Right renal cortex interstitium (tissue), 3 donors: Measurements from ENCODE around the gene LGI2. TPM values are rescaled to one million over a fixed set of nuclear protein-coding genes. Genes with fewer than 3 reads are reported as not detected.

Experiments
- DNase-seq, 3 donors: peaks; one replicate each; pipeline ENCODE4 v3.0.0-alpha.2; 2013; ENCODE audit warnings: low read depth in 3 of 3, low spot score in 2 of 3
- polyA plus RNA-seq, 3 donors: library from polyadenylated mRNA; unstranded; fragments of 120-200 nt; gene quantifications; one replicate each; pipeline ENCODE4 v1.2.1, GENCODE V29; 2013; ENCODE audit not compliant: insufficient read length in 3 of 3

Gene LGI2
- polyA plus RNA-seq, 3 donors, result 26.2 to 35.5 (median 28.3) TPM

- no peak for DNase-seq
Measured at GRCh38 chr4:24968992-24969391, 61.8 kb downstream of the LGI2 start.

DNA sequence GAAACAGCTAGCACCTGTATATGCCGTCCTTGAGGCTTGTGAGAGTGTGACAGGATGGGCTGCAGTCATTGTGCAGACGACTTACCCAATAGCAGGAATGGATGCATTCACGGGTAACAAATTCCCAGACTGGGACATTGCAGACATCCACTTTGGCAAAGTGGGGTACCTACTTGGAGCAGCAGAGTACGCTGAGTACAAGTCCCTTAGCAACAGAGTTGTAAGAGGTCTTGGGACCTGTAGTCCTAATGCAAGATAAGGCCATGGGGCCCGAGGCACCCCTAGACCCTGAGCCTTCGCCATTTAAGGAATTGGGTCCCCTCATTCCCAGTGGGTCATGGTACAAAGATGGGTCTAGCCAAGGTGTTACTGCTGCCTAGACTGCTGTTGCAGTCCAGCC is 62.5 kb downstream of the LGI2 start:
- DNase-seq, result no peak

GRCh38 chr4:24967346-24967745 is 63.4 kb downstream of the LGI2 start:
- DNase-seq, result no peak

DNA sequence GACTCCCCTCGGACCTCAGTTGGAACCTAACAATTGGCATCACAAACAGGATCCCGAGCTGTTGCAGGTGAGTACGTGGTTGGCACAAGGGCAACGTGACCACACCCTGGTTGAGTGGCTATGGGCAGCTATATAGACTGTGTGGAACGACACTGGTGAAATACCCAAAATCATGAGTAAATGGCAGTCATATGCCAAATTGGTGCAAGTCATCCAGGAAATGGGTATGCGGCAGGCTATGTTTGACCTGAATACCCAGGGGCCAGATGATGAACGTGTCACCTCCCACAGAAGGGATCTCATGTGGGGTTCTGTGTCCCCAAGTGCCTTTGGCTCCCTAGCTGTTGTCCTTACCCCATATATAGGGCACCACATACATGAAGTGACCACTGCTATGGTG is 64.7 kb downstream of the LGI2 start:
- DNase-seq, result no peak

DNA sequence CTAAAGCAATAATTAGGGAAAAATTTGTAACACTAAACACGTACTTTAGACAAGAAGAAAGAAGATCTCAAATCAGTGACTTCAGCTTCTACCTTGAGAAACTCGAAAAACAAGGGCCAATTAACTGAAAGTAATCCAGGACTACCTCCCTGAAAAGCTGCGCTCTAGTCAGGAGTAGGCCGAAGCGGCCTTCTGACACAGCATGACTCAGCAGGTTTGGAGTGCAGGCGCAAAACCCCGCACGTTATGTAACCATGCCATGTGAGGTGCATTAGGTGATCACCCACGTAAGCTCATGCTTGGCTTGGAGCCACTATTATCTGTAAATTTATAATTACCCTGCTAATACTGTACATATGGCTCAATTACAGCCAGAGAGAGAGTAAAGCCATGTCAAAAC is 65.1 kb downstream of the LGI2 start:
- no peak for DNase-seq

- DNase-seq, result no peak
Measured at GRCh38 chr4:24963277-24963676, 67.5 kb downstream of the LGI2 start.

- DNase-seq, result no peak
Measured at GRCh38 chr4:24957886-24958285, 72.9 kb downstream of the LGI2 start.

DNA sequence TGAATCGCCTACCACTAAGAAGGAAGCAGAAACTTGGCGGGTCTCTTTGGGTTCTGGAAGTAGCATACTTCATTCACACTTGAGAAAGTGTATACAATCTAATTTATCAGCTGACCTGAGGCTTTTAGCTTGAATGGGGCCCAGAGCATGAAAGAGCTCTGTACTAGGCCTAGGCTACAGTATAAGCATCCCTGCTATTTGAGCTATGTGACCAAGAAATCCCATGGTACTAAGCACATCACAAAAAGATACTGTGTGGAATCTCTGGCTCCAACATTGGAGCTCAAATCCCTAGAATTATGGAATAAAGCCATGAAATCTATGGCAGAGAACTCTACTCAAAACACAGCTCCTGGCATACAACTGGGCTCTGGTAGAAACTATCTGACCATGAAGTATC is 74.0 kb downstream of the LGI2 start:
- DNase-seq, result no peak

GRCh38 chr4:24956091-24956490 is 74.7 kb downstream of the LGI2 start:
- DNase-seq, result no peak

DNA sequence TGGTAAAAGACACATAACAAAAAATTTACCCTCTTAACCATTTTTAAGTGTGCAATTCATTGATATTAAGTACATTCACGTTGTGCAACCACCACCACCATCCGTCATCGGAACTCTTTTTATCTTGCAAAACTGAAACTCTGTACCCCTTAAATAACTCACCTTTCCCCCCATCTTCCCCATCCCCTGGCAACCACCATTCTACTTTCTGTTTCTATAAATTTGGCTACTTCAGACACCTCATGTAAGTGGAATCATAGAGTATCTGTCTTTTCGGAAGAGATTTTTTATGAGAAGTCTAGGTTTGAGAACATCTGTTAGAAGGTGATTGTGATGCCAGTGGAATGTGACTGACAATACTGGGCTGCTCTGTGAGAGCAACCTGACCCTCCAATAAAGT is 78.1 kb downstream of the LGI2 start:
- no peak for DNase-seq

- no peak for DNase-seq
Measured at GRCh38 chr4:24949970-24950369, 80.8 kb downstream of the LGI2 start.

Other genes starting within 250 kb of the LGI2 start
- 10 to 100 TPM in 1 of 3 donors, 1 to 10 TPM in 2; 8.8 to 10.0 (median 9.8) TPM for gene SOD3, start 235.4 kb downstream of the LGI2 start, polyA plus RNA-seq
- gene CCDC149, start 117.9 kb downstream of the LGI2 start, polyA plus RNA-seq, result 10 to 100 TPM; 16.1 to 19.4 (median 16.9) TPM
- 10 to 100 TPM; 16.6 to 20.3 (median 17.3) TPM for gene SEPSECS, start 129.5 kb upstream of the LGI2 start, polyA plus RNA-seq
- gene PI4K2B, start 203.1 kb upstream of the LGI2 start, polyA plus RNA-seq, result 10 to 100 TPM; 14.8 to 18.9 (median 16.6) TPM